NT2/D1 (cell line): ENCODE results near the gene ZNF674.
A peak's percentile ranks its signal among the peaks of the same experiment; 100 is the strongest.

Source experiments
- DNase-seq: peaks from one replicate; pipeline ENCODE4 v3.0.0-alpha.2; 2011; ENCODE audit warnings: low read depth, low spot score
- H3K27me3 ChIP-seq: 2 replicates; pipeline ENCODE4 v1.6.0; 2011; ENCODE audit warnings: mild to moderate bottlenecking; ENCODE audit not compliant: insufficient read length, insufficient read depth
- H3K36me3 ChIP-seq: 2 replicates; pipeline ENCODE4 v1.6.1; 2011; ENCODE audit warnings: mild to moderate bottlenecking, low read length, mixed read lengths; ENCODE audit not compliant: insufficient read depth, insufficient read length
- H3K4me1 ChIP-seq: 2 replicates; pipeline ENCODE4 v1.5.1; 2011; ENCODE audit not compliant: insufficient read depth, insufficient read length
- H3K4me3 ChIP-seq: 2 replicates; pipeline ENCODE4 v1.5.1; 2011; ENCODE audit warnings: low read depth; ENCODE audit not compliant: insufficient read length
- H3K9ac ChIP-seq: 2 replicates; pipeline ENCODE4 v1.6.0; 2011; ENCODE audit warnings: low read depth; ENCODE audit not compliant: insufficient read length
- H3K9me3 ChIP-seq: 2 replicates; pipeline ENCODE4 v1.5.1; 2011; ENCODE audit warnings: mild to moderate bottlenecking, low read length; ENCODE audit not compliant: insufficient read depth
- SUZ12 ChIP-seq: IDR thresholded peaks from 2 replicates; pipeline ENCODE4 v1.6.1; 2011; ENCODE audit not compliant: insufficient read length, insufficient read depth; ENCODE audit errors: extremely low read depth
- YY1 ChIP-seq: IDR thresholded peaks from 2 replicates; pipeline ENCODE4 v1.6.1; 2011; ENCODE audit not compliant: insufficient read length, insufficient read depth
- ZNF274 ChIP-seq: IDR thresholded peaks from 2 replicates; pipeline ENCODE4 v1.6.1; 2011; ENCODE audit warnings: mild to moderate bottlenecking, low read depth, low read length

ZNF674 gene

GRCh38 chrX:46574774-46575381, 29.7 kb upstream of the ZNF674 start:
- Histone ChIP-seq H3K36me3 (peaks cover 25% of the 10 kb centered on the region), H3K4me3 (peak overlapping the region; percentile 92), H3K9ac (peak overlapping the region; percentile 94), H3K4me1 (no peaks in the 10 kb centered on the region), H3K27me3 (peaks cover 3% of the 10 kb centered on the region), H3K9me3 (no peaks in the 10 kb centered on the region)
- no peak for DNase-seq
- TF ChIP-seq SUZ12 (no peak), YY1 (no peak), ZNF274 (no peak)

- Histone ChIP-seq H3K27me3 (peaks cover 3% of the 10 kb centered on the region), H3K9me3 (no peaks in the 10 kb centered on the region), H3K4me1 (no peaks in the 10 kb centered on the region), H3K9ac (peak overlapping the region; percentile 94), H3K4me3 (peak overlapping the region; percentile 92), H3K36me3 (peaks cover 18% of the 10 kb centered on the region)
- TF ChIP-seq YY1: no peak
- TF ChIP-seq SUZ12: no peak
- no peak for TF ChIP-seq ZNF274
- no peak for DNase-seq
Observed at GRCh38 chrX:46573892-46574773, 28.9 kb upstream of the ZNF674 start.

GRCh38 chrX:46573331-46573891, 28.2 kb upstream of the ZNF674 start, which contains the start of gene CHST7:
Gene CHST7 (plus strand): TSS chrX:46573765. CDS start chrX:46573932, 167 bp downstream.
- Histone ChIP-seq H3K4me3 (peak within 1 kb of the TSS; percentile 92), H3K9me3 (no peaks in the 10 kb centered on the region), H3K36me3 (peaks cover 12% of the 10 kb centered on the region), H3K27me3 (peaks cover 3% of the 10 kb centered on the region), H3K9ac (peak within 1 kb of the TSS; percentile 94), H3K4me1 (no peaks in the 10 kb centered on the region)
- TF ChIP-seq YY1 (no peak), SUZ12 (no peak), ZNF274 (no peak)
- DNase-seq: no peak

- no peak overlapping the region for H3K9ac ChIP-seq
- no peaks in the 10 kb centered on the region for H3K9me3 ChIP-seq
- DNase-seq: no peak
- H3K36me3 ChIP-seq: peaks cover 3% of the 10 kb centered on the region
- H3K4me1 ChIP-seq: no peaks in the 10 kb centered on the region
- no peak overlapping the region for H3K4me3 ChIP-seq
- peaks cover 3% of the 10 kb centered on the region for H3K27me3 ChIP-seq
- TF ChIP-seq SUZ12 (no peak), YY1 (no peak), ZNF274 (no peak)
Observed at GRCh38 chrX:46572340-46572936, 27.2 kb upstream of the ZNF674 start.

- Histone ChIP-seq H3K36me3 (no peaks in the 10 kb centered on the region), H3K4me3 (no peak overlapping the region), H3K9me3 (no peaks in the 10 kb centered on the region), H3K27me3 (peaks cover 3% of the 10 kb centered on the region), H3K4me1 (no peaks in the 10 kb centered on the region), H3K9ac (no peak overlapping the region)
- TF ChIP-seq SUZ12 (no peak), YY1 (no peak), ZNF274 (no peak)
- no peak for DNase-seq
Observed at GRCh38 chrX:46571423-46572339, 26.5 kb upstream of the ZNF674 start.

- H3K9ac ChIP-seq: no peak overlapping the region
- TF ChIP-seq SUZ12 (no peak), YY1 (no peak), ZNF274 (no peak)
- H3K9me3 ChIP-seq: no peaks in the 10 kb centered on the region
- no peaks in the 10 kb centered on the region for H3K36me3 ChIP-seq
- no peaks in the 10 kb centered on the region for H3K4me1 ChIP-seq
- no peaks in the 10 kb centered on the region for H3K27me3 ChIP-seq
- no peak for DNase-seq
- H3K4me3 ChIP-seq: no peak overlapping the region
Observed at GRCh38 chrX:46569621-46570020, 24.4 kb upstream of the ZNF674 start.
